HG03520 (cell line): ENCODE data around the gene TSKU.

ENCODE experiments used
- ATAC-seq: cut with Tn5 transposase; IDR thresholded peaks from one replicate; pipeline ENCODE4 v1.9.1; 2021; ENCODE audit warnings: mild to moderate bottlenecking, moderate library complexity; ENCODE audit not compliant: unreplicated experiment

Gene TSKU

DNA sequence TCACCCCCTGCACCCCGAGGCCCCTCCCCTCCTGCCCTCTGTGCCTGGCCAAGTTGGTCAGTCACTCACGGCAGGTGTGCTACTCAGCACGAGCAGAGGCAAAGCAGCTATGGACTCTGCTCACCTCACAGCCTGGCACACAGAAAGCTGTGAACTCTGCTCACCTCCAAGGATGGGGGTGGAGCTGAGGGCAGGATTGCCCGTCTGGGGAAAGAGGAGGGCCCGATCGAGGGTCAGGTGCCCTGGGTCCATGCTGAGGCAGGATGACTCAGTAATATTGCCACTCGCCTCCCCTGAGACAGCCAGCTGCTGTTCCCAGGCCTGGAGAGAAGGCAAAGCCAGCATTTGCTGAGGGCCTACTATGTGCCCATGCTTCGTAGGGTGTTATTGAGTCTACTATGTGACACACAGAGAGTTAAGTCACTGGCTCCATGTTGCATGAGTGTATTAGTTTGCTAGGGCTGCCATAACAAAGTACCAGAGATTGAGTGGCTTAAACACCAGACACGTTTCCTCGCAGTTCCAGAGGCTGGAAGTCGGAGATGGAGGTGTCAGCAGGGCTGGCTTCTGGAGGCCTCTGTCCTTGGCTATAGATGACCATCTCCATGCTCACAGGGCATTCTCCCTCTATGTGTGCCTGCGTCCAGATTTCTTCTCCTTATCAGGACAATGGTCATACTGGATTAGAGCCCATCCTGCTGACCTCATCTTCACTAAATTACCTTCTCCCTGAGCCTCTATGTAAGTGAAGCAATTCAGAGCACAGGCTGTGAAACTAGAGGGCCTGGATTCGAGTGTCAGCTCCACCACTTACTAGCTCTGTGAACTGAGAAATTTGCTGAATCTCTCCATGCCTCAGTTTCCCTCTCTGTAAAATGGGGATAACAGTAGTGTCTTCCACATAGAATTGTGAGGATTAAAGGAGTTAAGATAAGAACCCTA, 13.2 kb upstream of the TSKU start:
- ATAC-seq: no peak

DNA sequence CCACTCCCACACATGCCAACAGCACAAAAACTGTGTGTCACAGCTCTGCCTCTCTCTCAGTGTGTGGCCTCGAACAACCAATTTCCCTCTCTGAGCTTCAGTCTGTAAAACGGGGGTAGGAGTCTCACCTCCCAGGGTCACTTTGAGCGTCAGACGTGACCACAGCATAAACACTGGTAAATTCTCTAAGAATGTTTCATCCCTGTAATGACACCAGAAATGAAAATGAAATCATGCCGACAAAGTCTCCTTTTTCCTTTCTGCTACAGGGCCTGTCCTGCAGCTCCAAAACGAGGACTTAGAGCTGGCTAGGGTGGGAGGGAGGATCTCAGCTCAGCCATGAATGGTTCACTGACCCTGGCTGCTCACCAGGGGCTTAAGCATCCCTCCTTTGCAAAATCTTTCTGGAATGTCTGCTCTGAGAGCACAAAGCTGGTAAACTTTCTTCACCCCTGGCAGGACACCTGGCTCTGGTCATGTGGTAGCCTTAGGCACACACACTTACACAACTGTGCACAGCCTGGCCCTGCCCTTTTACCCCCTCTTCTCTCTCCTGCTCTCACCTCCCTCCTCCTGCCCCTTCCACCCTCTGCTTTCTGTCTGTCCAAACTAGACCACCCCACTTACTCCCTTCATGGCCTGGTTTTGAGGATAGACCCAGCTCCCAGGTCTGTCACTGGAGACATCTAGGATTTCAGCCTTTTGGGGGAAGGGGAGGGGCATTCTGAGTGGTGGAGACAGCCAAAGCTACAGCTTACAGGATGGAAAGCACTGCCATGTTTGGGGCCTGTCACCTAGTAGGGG, 12.3 kb upstream of the TSKU start:
- no peak for ATAC-seq

GRCh38 chr11:76771446-76772099, 11.6 kb upstream of the TSKU start:
- ATAC-seq: no peak

GRCh38 chr11:76772100-76772782, 10.9 kb upstream of the TSKU start:
- no peak for ATAC-seq

DNA sequence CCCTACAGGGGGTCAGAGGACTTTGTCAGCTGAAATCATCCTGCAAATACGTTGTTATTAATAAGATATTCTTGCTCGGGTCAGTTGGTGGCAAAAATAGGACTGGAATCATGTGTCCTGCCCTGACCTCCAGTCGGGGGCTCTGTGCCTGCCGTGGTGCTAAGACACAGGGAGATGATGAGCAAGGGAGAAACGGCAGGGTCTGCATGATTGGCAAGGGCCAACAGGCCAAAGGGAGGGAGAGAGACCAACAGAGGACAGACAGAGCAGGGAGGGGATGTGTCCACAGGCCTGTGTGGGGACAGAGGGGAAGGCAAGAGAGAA, 10.4 kb upstream of the TSKU start:
- ATAC-seq: no peak

- no peak for ATAC-seq
These were observed 9.2 kb upstream of the TSKU start for GRCh38 chr11:76773921-76774361.

DNA sequence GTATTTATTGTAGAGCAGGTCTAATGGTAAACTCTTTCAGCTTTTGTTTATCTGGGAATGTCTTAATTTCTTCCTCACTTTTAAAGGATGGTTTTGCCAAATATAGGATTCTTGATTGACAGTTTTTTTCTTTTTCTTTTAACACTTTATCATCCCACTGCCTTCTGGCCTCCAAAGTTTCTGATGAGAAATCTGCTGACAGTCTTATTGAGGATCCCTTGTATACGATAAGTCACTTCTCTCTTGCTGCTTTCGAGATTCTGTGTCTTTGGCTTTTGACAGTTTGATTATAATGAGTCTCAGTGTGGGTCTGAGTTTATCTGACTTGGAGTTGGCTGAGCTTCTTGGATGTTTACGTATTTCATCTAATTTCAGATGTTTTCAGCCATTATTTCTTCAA, 6.7 kb upstream of the TSKU start:
- ATAC-seq: no peak

GRCh38 chr11:76777305-76777704, 5.9 kb upstream of the TSKU start:
- no peak for ATAC-seq

DNA sequence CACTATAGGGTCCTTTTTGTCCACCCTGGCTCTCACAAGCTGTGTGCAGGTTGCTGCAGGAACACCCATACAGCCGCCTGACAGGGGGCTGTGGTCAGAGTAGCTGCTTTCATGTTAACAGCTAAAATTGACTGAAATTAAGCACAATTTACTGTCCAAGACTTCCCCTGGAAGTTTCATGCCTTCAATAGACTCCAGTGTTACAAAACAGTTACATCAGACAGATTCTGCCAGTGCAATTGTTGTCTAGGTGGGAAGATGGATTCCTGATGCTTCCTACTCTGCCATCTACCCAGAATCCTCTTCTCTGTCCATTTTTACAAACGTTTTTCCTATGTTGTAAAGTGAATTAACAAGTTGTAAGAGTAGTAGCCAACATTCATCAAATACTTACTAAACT, 5.3 kb upstream of the TSKU start:
- no peak for ATAC-seq

DNA sequence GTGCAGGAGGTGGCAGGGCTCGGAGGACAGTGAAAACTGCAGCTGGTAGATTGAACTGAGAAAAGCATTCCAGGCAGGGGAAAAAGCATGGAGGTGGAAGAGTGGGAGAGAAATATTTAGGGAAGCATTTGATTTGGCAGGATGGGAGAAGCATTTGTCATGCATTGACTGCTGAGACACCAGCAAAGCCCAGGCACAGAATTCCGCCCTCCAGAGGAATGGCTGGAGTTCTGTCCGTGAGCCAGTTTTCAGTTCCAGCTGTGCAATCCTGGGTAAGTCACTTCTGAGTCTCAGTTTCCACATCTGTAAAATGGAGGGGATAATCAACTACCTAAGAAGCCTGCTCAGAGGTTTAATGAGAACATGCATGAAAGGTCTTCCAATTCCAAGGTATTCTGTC, 4.3 kb upstream of the TSKU start:
- ATAC-seq: no peak

DNA sequence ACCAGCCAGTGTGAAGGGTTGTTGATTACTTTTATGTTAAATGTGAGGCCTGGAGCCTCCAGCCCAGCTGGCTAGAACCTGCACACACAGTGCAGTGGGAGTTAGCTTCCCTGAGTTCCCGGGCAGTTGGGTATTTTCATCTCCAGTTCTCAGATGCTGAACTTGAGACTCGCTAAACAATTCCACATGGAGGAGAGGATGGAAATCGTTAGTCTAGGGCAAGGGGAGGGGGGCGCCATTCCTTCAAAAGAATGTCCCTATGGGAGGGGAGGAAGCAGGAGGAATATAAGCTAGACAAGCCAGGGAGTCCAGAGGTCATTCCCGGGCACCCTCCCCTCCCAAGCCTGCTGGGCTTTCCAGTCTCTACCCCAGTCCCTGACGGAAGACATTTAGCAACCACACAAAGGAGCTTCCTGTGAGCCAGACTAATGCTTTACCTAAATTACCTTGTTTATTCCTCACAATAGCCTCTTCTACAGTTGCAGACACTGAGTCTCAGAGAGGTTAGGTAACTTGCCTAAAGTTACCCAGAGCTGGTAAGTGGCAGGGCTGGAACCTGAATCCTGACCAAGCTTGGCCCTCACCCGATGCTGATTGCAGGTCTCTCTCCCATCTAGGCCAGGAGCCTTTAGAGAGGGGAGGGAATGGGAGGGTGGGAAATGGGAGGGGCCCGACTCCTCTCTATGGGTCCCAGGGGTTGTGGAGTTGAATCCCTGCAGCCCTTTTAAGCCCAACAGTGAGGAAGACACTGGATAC, 1.9 kb upstream of the TSKU start:
- ATAC-seq: no peak

- no peak for ATAC-seq
These were observed 1.2 kb upstream of the TSKU start for GRCh38 chr11:76781807-76782530.

DNA sequence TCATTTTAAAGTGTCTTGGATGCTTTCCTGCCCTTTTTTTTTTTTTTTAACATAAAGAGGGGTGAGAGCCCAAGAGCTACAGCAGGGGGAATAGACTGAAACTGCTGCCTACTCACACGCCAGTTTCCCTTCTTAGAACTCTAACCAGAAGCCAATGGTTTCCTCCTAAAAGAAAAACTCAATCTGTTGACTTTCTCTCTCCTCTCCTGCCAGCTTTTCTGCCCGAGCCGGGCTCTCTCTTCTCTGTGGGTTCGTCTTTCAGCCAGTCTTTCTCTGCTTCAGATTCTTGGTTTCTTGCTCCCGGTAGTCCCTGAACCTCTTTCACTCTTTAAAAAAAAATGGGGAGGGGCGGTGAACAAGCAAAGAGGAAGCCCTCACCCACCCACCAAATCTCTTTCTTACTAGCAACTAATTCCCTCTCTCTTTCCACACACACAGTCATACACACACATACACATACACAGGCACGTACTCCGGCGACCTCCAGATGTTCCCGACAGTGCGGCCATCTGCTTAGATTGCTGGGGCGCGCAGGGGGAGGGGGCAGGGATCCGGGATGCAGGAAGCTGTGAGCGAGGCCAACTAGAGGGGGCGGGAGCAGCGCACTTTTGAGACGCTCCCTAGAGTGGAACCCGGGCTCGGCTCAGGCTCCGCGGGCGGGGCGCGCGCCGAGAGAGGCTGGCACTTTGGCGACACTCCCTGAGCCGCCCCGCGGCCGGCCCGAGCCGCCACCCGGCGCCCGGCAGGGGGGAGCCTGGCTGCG, 444 bp upstream of the TSKU start:
- ATAC-seq: no peak

DNA sequence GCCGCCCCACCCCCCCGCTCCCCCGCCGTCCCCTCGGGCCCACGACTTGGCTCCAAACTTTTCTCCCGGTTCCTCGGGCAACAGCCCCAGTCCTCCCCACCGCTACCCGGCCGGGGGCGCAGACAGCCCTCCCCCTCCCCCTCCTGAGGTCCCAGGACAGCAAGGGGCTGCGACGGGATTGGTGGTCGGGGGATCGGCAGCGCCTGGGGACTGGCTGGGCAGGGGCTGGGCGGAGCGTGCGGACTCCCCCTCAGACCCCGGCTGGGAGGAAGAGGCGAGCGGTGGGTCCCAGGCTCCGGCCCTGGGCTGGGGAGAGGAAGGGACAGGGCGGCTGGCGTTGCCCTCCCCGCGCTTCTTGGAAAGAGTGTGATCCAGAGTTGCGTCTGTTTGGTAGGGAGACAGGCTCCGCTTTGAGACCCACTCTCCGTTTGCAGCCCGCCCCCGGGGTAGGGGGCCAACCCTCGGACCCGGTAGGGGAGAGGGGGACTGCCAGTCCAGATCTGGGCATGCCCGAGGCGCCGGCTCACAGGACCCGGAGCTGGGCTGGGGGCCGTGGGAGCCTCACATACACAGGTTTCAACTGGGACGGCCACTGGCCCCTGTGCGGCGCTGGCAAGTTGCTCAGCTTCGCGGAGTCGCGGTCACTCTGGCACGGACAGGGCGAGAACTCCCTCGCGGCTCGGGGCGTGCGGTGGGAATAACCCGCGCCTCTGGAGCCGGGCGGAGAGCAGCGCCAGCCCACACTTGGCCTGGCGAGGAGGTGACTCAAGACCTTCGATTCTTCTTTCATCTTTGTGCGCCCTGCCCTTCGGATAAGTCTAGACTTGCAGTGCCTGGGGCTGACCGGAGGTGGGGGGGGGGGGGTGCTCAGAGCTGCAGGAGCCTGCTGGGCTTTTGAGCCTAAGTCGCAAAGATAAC, 999 bp downstream of the TSKU start:
- no peak for ATAC-seq

DNA sequence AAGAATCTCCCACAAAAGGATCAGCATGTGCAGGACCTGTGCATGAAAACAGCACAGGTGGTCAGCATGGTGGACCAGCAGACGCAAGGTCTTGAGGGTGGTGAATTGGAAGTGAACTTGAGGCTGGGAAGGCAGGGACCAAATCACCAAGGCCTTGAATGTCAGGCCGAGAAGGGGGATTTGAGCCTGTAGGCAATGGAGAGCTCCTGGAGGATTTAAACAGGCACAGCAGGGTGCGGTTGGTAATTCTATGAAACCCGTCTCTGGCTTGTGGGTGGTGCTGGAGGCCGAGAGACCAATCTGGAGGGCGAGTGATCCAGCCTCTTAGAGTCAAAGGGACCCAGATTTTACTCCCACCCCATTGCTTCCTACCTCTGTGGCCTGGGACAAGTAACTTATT, 2.4 kb downstream of the TSKU start:
- no peak for ATAC-seq

DNA sequence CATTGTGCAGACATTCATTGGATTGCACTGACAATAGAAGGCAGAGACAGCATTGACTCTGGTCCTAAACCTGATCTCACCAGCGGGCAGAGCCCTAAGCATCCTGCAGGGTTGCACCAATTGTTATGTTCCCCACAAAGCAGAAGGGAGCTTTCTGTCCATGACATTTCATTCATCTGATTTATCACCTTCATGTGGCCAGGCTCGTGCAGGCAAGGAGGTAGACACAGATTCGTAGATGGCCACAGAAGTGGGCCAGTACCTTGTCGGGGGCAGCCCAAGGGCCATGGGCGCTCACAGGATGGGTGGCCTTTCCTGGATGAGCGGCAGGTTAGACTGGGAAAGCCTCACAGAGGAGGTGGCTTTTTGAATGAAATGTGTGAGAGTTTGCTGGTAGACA, 2.9 kb downstream of the TSKU start:
- no peak for ATAC-seq

GRCh38 chr11:76786441-76787014, 3.4 kb downstream of the TSKU start:
- no peak for ATAC-seq

GRCh38 chr11:76787271-76787670, 4.1 kb downstream of the TSKU start:
- ATAC-seq: no peak
